Left forelimb (tissue), 1 donor: ENCODE data around the gene VPS18.

Experiments
- DNase-seq: peaks from one replicate; pipeline ENCODE4 v3.0.0-alpha.2; 2018; ENCODE audit warnings: low spot score

The VPS18 gene

GRCh38 chr15:40937762-40938535 lies 43.7 kb downstream of the VPS18 start:
- DNase-seq = no peak

DNA sequence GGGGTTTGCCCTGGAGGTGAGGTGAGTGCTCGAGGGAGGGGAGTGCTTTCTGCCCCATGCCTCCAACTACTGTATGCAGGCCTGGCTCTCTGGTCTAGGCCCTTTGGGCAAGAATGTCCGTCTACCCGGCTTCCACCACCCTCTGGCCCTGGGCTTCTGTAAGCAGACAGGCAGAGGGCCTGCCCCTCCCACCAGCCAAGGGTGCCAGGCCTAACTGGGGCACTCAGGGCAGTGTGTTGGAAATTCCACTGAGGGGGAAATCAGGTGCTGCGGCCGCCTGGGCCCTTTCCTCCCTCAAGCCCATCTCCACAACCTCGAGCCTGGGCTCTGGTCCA lies 44.3 kb downstream of the VPS18 start:
- no peak for DNase-seq

- no peak for DNase-seq
Measured at GRCh38 chr15:40940296-40940801, 46.1 kb downstream of the VPS18 start.

GRCh38 chr15:40941068-40941527 lies 46.8 kb downstream of the VPS18 start:
- DNase-seq = no peak

GRCh38 chr15:40941528-40942336 lies 47.5 kb downstream of the VPS18 start:
- DNase-seq = no peak

GRCh38 chr15:40942337-40942854 lies 48.1 kb downstream of the VPS18 start:
- DNase-seq = no peak

- DNase-seq = no peak
Measured at GRCh38 chr15:40942878-40943277, 48.6 kb downstream of the VPS18 start.

DNA sequence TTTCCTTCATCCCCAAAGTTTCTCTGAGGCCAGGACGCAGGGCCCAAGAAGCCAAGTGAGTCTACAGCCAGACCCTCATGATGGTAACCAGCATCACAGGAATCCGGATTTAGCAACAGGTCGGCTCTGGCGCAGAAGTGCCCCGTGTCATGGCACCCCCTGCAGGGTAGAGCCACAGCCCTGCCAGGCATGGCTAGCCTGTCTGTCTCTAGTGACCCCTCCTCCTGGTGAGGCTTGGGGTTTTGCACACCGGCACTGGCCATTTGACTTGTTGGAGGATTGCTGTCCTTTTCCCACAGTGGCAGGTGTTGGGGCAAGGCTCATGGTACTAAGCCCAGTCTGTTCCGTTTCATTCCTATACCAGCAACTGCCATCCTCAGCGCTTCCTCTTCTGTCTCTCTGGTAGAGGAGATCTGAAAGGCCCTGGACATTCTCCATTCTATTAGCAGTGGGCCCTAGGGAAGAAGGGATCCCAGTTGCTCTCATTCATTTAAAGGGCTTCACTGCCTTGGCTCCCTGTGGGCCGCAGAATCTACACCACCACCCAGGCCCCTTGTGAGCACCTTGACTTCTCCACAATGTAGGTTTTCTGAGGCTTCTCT lies 49.6 kb downstream of the VPS18 start:
- no peak for DNase-seq

GRCh38 chr15:40944510-40945296 lies 50.5 kb downstream of the VPS18 start:
- no peak for DNase-seq

- DNase-seq = no peak
Measured at GRCh38 chr15:40948706-40949473, 54.6 kb downstream of the VPS18 start.

DNA sequence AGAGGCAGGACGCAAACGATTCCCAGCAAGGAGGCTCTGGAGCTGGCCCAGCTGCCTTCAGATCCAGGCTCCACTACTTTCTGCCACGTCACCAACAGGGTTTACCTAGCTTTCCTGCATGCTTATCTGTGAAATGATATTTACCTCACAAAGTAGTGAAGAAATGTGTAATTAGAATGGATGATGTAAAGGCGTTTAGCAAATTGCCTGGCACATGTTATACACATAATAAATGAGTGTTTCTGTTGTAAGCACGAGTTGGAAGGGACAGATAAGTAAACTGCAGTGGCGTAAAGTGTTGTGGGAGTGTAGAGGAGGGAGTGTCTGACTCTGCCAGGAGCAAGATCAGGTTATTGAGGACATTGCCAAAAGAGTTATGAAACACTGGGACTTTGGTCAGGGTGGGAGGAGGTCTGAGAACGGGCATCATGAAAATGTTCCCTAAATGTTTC lies 55.5 kb downstream of the VPS18 start:
- DNase-seq = no peak

GRCh38 chr15:40951764-40952163 lies 57.5 kb downstream of the VPS18 start:
- DNase-seq = no peak

GRCh38 chr15:40952301-40952900 lies 58.2 kb downstream of the VPS18 start:
- DNase-seq = no peak

DNA sequence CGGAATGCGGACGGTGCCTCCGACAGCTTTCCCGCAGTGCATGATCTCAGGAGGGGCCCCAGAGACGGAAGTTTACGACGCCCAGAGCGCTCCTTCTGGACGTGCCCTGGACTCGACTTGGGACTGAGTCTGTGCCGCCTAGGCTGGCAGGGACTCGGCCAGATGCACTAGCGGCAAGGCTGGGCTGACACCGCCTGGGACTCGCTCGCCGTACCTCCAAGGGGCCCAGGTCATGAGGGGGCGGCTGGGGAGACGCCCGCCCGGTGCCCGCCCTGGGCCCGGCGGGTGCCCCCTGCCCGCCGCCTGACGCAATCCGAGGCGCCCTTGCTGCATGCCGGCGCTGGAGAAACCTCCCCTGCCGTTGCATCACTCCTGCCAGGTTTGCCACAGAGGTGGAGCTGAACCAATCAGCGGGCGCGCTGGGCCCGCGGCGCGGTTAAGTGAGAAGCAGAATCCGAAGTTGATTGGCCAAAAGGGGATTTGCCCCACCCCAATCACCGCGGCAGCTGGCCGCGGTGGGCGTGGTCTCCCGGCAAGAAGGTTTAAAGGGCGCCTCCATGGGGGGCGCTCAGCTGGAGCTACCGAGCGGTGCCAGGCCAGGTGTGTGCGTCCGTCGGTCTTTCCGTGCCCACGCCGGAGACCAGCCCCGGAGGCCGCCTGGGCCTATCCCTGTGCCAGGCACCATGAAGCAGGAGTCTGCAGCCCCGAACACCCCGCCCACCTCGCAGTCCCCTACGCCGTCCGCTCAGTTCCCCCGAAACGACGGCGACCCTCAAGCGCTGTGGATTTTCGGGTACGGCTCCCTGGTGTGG lies 58.9 kb downstream of the VPS18 start, which contains the start of gene CHAC1:
Gene CHAC1 (plus strand): TSS at position 571 of the 812 bp plus-strand sequence. CDS start 113 bp downstream, at position 684.
- peak; percentile 88 for DNase-seq
